Smooth muscle cell (in vitro differentiated cells): ENCODE results near the gene RESP18. TPM values are rescaled to one million over a fixed set of nuclear protein-coding genes. Genes with fewer than 3 reads are reported as not detected.
"Not testable (repeated sequence)": the region's sequence is repeated elsewhere in the genome, so short reads cannot be mapped to it uniquely, and the experiment has no call there.

Source experiments
- DNase-seq: peaks from one replicate; lab custom pipeline; 2025; ENCODE audit not compliant: unreplicated experiment; lab: John Stamatoyannopoulos, UW
- H2AFZ ChIP-seq: fragments of 200-600 bp; sonication (generic); 2 replicates; pipeline ENCODE4 v1.6.0; 2016; ENCODE audit warnings: antibody characterized with exemption, low read depth, mild to moderate bottlenecking
- H3F3A ChIP-seq: fragments of 200-600 bp; sonication (generic); 2 replicates; pipeline ENCODE4 v1.6.0; 2017; ENCODE audit warnings: antibody characterized with exemption, low read depth
- H3K27ac ChIP-seq: fragments of 200-600 bp; sonication (generic); 2 replicates; pipeline ENCODE4 v1.5.1; 2016; ENCODE audit warnings: low read depth, mild to moderate bottlenecking
- H3K27me3 ChIP-seq: fragments of 200-600 bp; sonication (generic); 2 replicates; pipeline ENCODE4 v1.6.1; 2016; ENCODE audit warnings: low read depth, mild to moderate bottlenecking
- H3K36me3 ChIP-seq: fragments of 200-600 bp; sonication (generic); 2 replicates; pipeline ENCODE4 v1.5.1; 2016; ENCODE audit warnings: low read depth
- H3K4me1 ChIP-seq: fragments of 200-600 bp; sonication (generic); 2 replicates; pipeline ENCODE4 v1.5.1; 2016; ENCODE audit warnings: low read depth
- H3K4me2 ChIP-seq: fragments of 200-600 bp; sonication (generic); 2 replicates; pipeline ENCODE4 v1.6.0; 2016; ENCODE audit warnings: mild to moderate bottlenecking
- H3K4me3 ChIP-seq: fragments of 200-600 bp; sonication (generic); 2 replicates; pipeline ENCODE4 v1.5.1; 2016; ENCODE audit warnings: mild to moderate bottlenecking
- H3K79me2 ChIP-seq: fragments of 200-600 bp; sonication (generic); 2 replicates; pipeline ENCODE4 v1.6.0; 2016; ENCODE audit warnings: low read depth, mild to moderate bottlenecking
- H3K9ac ChIP-seq: fragments of 200-600 bp; sonication (generic); 2 replicates; pipeline ENCODE4 v1.6.0; 2016; ENCODE audit warnings: low read depth
- H3K9me3 ChIP-seq: fragments of 200-600 bp; sonication (generic); replicated peaks from 2 replicates; pipeline ENCODE4 v1.5.1; 2016; ENCODE audit warnings: low read depth
- H4K20me1 ChIP-seq: fragments of 200-600 bp; sonication (generic); 2 replicates; pipeline ENCODE4 v1.6.0; 2016; ENCODE audit warnings: low read depth
- CTCF ChIP-seq: fragments of 200-600 bp; sonication (generic); IDR thresholded peaks from 2 replicates; pipeline ENCODE4 v1.5.1; 2017; ENCODE audit warnings: borderline replicate concordance, mild to moderate bottlenecking, antibody characterized with exemption; ENCODE audit not compliant: insufficient read depth, poor library complexity, severe bottlenecking
- WGBS: methylation state at CpG from one replicate; pipeline ENCODE4 v1.1.7; 2016; ENCODE audit warnings: low lambda C conversion rate; 5-methylcytosine and 5-hydroxymethylcytosine counted together
- polyA plus RNA-seq: library from polyadenylated mRNA; unstranded; fragments of >200 nt; fragmentation: Nextera tagmentation; extraction: Ambion mirVana; gene quantifications from 2 replicates; pipeline ENCODE4 v1.2.1, GENCODE V29; 2016
- total RNA-seq: library from RNA; depleted of rRNA; stranded (reverse); fragments of >200 nt; gene quantifications from 2 replicates; pipeline ENCODE4 v1.2.3, GENCODE V29; 2014

The RESP18 gene
- total and polyA plus RNA-seq, 2 experiments from 2014 or later: not detected

- Histone ChIP-seq H3K27me3 (peaks cover 63% of the 10 kb centered on the region), H3F3A (no peaks in the 10 kb centered on the region), H3K4me1 (no peaks in the 10 kb centered on the region), H3K4me3 (no peak overlapping the region), H3K4me2 (no peak overlapping the region), H3K36me3 (no peaks in the 10 kb centered on the region), H3K9me3 (no peaks in the 10 kb centered on the region), H3K27ac (no peak overlapping the region), H4K20me1 (no peaks in the 10 kb centered on the region), H3K79me2 (no peaks in the 10 kb centered on the region), H3K9ac (no peak overlapping the region), H2AFZ (no peak overlapping the region)
- no peak for DNase-seq
- TF ChIP-seq CTCF: no peak
- 85% methylated on average over 4 of the region's 4 CpGs for WGBS
Measured at GRCh38 chr2:219325136-219325535, 7.4 kb downstream of the RESP18 start.

- Histone ChIP-seq H3K27ac (no peak overlapping the region), H3K79me2 (no peaks in the 10 kb centered on the region), H3K9me3 (no peaks in the 10 kb centered on the region), H3F3A (no peaks in the 10 kb centered on the region), H3K4me2 (no peak overlapping the region), H4K20me1 (no peaks in the 10 kb centered on the region), H2AFZ (no peak overlapping the region), H3K4me1 (no peaks in the 10 kb centered on the region), H3K9ac (no peak overlapping the region), H3K36me3 (no peaks in the 10 kb centered on the region), H3K4me3 (no peak overlapping the region), H3K27me3 (peaks cover 49% of the 10 kb centered on the region)
- no peak for TF ChIP-seq CTCF
- DNase-seq: no peak
- WGBS: 78% methylated on average over 4 of the region's 4 CpGs
Measured at GRCh38 chr2:219323434-219323833, 9.1 kb downstream of the RESP18 start.

GRCh38 chr2:219314804-219315468 is 17.6 kb downstream of the RESP18 start:
- H3F3A ChIP-seq: no peaks in the 10 kb centered on the region

GRCh38 chr2:219312683-219313263 is 19.8 kb downstream of the RESP18 start:
- DNase-seq, H3K79me2 ChIP-seq, H3K27ac ChIP-seq, H4K20me1 ChIP-seq, H3K4me1 ChIP-seq, H2AFZ ChIP-seq, H3F3A ChIP-seq, H3K9me3 ChIP-seq, H3K9ac ChIP-seq, H3K4me3 ChIP-seq, H3K36me3 ChIP-seq, H3K4me2 ChIP-seq: not testable (repeated sequence)
- 94% methylated on average over 47 of the region's 49 CpGs for WGBS
- peaks cover 28% of the 10 kb centered on the region for H3K27me3 ChIP-seq

More at GRCh38 chr2:219314804-219315468, 17.6 kb downstream of the RESP18 start:
- Histone ChIP-seq H3K4me3 (no peak overlapping the region), H3K27me3 (peaks cover 15% of the 10 kb centered on the region), H3K4me1 (no peaks in the 10 kb centered on the region), H3K4me2 (no peak overlapping the region), H3K9me3 (no peaks in the 10 kb centered on the region), H4K20me1 (no peaks in the 10 kb centered on the region), H3K36me3 (no peaks in the 10 kb centered on the region), H2AFZ (no peak overlapping the region), H3K79me2 (no peaks in the 10 kb centered on the region), H3K9ac (no peak overlapping the region), H3K27ac (no peak overlapping the region)
- WGBS: 93% methylated on average over 16 of the region's 16 CpGs
- TF ChIP-seq CTCF: no peak
- DNase-seq: no peak
